HG03469 (cell line): ENCODE data around the gene ALDH1B1.
"Not testable (repeated sequence)": the region's sequence is repeated elsewhere in the genome, so short reads cannot be mapped to it uniquely, and the experiment has no call there.

Experiments
- ATAC-seq: cut with Tn5 transposase; IDR thresholded peaks from one replicate; pipeline ENCODE4 v1.9.1; 2021; ENCODE audit warnings: mild to moderate bottlenecking, moderate library complexity, moderate number of reproducible peaks; ENCODE audit not compliant: unreplicated experiment

Gene ALDH1B1

GRCh38 chr9:38360839-38361472, 31.5 kb upstream of the ALDH1B1 start:
- ATAC-seq = no peak

GRCh38 chr9:38361473-38361850, 31.0 kb upstream of the ALDH1B1 start:
- ATAC-seq = no peak

GRCh38 chr9:38362852-38363588, 29.5 kb upstream of the ALDH1B1 start:
- ATAC-seq = no peak

- no peak for ATAC-seq
Measured at GRCh38 chr9:38363589-38363925, 28.9 kb upstream of the ALDH1B1 start.

- ATAC-seq = no peak
Measured at GRCh38 chr9:38367898-38368297, 24.6 kb upstream of the ALDH1B1 start.

GRCh38 chr9:38368731-38369130, 23.8 kb upstream of the ALDH1B1 start:
- no peak for ATAC-seq

- ATAC-seq = no peak
Measured at GRCh38 chr9:38370176-38370575, 22.3 kb upstream of the ALDH1B1 start.

GRCh38 chr9:38371495-38371894, 21.0 kb upstream of the ALDH1B1 start:
- ATAC-seq = no peak

GRCh38 chr9:38372762-38373619, 19.5 kb upstream of the ALDH1B1 start:
- no peak for ATAC-seq

- ATAC-seq = no peak
Measured at GRCh38 chr9:38373679-38374078, 18.8 kb upstream of the ALDH1B1 start.

GRCh38 chr9:38374847-38375571, 17.5 kb upstream of the ALDH1B1 start:
- no peak for ATAC-seq

- no peak for ATAC-seq
Measured at GRCh38 chr9:38375572-38375963, 16.9 kb upstream of the ALDH1B1 start.

- no peak for ATAC-seq
Measured at GRCh38 chr9:38376021-38376670, 16.4 kb upstream of the ALDH1B1 start.

- ATAC-seq = not testable (repeated sequence)
Measured at GRCh38 chr9:38377336-38378083, 15.0 kb upstream of the ALDH1B1 start.

- no peak for ATAC-seq
Measured at GRCh38 chr9:38380230-38380871, 12.2 kb upstream of the ALDH1B1 start.

GRCh38 chr9:38380872-38381534, 11.5 kb upstream of the ALDH1B1 start:
- ATAC-seq = no peak

GRCh38 chr9:38382141-38382540, 10.4 kb upstream of the ALDH1B1 start:
- ATAC-seq = no peak

GRCh38 chr9:38384990-38385848, 7.3 kb upstream of the ALDH1B1 start:
- no peak for ATAC-seq
